DND-41 (cell line): ENCODE measurements around the gene DUSP6.

ENCODE experiments used
- CTCF ChIP-seq: IDR thresholded peaks from 2 replicates; pipeline ENCODE4 v1.5.1; 2012; ENCODE audit warnings: borderline replicate concordance, low read length, moderate library complexity, mild to moderate bottlenecking; ENCODE audit not compliant: poor library complexity, severe bottlenecking; ENCODE audit errors: extremely low read depth
- EZH2 ChIP-seq: IDR thresholded peaks from 3 replicates; pipeline ENCODE4 v1.6.1; 2012; ENCODE audit warnings: borderline replicate concordance, low read depth, mild to moderate bottlenecking, moderate library complexity, low read length, inconsistent platforms; ENCODE audit not compliant: severe bottlenecking

DNA sequence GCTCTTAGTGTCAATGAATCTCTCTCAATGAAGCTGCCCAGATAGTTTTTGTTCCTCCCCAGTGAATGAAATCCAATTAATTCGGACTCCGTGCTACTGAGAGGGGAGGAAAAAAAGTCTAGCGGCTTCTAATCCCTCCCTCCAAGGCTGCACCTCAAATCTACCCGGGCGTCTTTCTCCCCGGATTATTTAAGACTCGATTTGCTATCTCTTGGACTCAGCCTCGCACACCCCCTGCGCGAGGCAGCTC lies 134 bp downstream of the DUSP6 start:
- TF ChIP-seq CTCF: no peak
- TF ChIP-seq EZH2: no peak
